Measurements from ENCODE around the gene FLII. TPM values are rescaled to one million over a fixed set of nuclear protein-coding genes. Genes with fewer than 3 reads are reported as not detected.
A peak's percentile ranks its signal among the peaks of the same experiment; 100 is the strongest.

Gene FLII
- total RNA-seq, 1 experiment from 2014 or later, result 298 TPM

- Histone ChIP-seq H2BK20ac (ENCODE audit: low read depth, low read length, poor library complexity, severe bottlenecking) (no peak overlapping the region), H3K4ac (ENCODE audit: low read depth, low read length) (no peak overlapping the region), H3K9ac (ENCODE audit: extremely low read depth, insufficient read length, low read length) (no peak overlapping the region), H2BK12ac (ENCODE audit: insufficient read length, low read depth, low read length) (no peak overlapping the region), H2AK5ac (ENCODE audit: insufficient read length, low read length) (no peak overlapping the region), H3K18ac (ENCODE audit: insufficient read length, low read depth, low read length) (no peak overlapping the region), H3K23me2 (ENCODE audit: insufficient read length, low read depth, low read length, poor library complexity, severe bottlenecking) (no peaks in the 10 kb centered on the region), H3T11ph (ENCODE audit: low read length) (no peak overlapping the region), H2BK120ac (ENCODE audit: low read depth, low read length, poor library complexity, severe bottlenecking) (no peak overlapping the region), H2BK5ac (ENCODE audit: insufficient read length, low read length) (no peak overlapping the region), H4K20me1 (ENCODE audit: control insufficient read depth, insufficient read depth, insufficient read length) (peaks cover 3% of the 10 kb centered on the region), H3K27me3 (ENCODE audit: insufficient read depth, low read length) (no peaks in the 10 kb centered on the region), H3K79me1 (ENCODE audit: insufficient read depth, low read depth, low read length, poor library complexity, severe bottlenecking) (no peaks in the 10 kb centered on the region), H3K4me1 (ENCODE audit: insufficient read depth, low read length) (no peaks in the 10 kb centered on the region), H3K79me2 (ENCODE audit: insufficient read depth, low read length) (no peaks in the 10 kb centered on the region), H3K4me2 (ENCODE audit: insufficient read depth, insufficient read length, low read length) (no peak overlapping the region), H2BK15ac (ENCODE audit: low read depth, low read length) (no peak overlapping the region), H3K23ac (ENCODE audit: insufficient read length, low read depth, low read length) (no peak overlapping the region), H3K14ac (ENCODE audit: insufficient read depth, low read length) (no peak overlapping the region), H4K91ac (ENCODE audit: insufficient read length, low read depth, low read length) (no peak overlapping the region), H4K8ac (replicated peaks; ENCODE audit: insufficient read length, low read depth, low read length) (no peak overlapping the region), H3K56ac (ENCODE audit: insufficient read length, low read depth, low read length) (no peak overlapping the region), H4K5ac (ENCODE audit: insufficient read length, low read depth, low read length) (no peak overlapping the region), H3K27ac (ENCODE audit: insufficient read length, low read depth, low read length) (no peak overlapping the region), H2AFZ (ENCODE audit: low read length) (no peak overlapping the region), H3K9me3 (ENCODE audit: control insufficient read depth, low read depth, low read length) (no peaks in the 10 kb centered on the region)
- H3K27ac Mint-ChIP-seq, result peak overlapping the region in 1 of 3 experiments; percentile 44; a peak in 1 of 7 replicates
- H3K4me3 Mint-ChIP-seq, result no peak overlapping the region
- no peaks in the 10 kb centered on the region for H3K9me3 Mint-ChIP-seq
- peaks cover 20 to 77% (median 67%) of the 10 kb centered on the region in 3 experiments for H3K36me3 Mint-ChIP-seq (ENCODE audit: insufficient read depth in 1 of 3, low read depth in 3 of 3)
- H3K27me3 Mint-ChIP-seq (ENCODE audit: low read depth), result no peaks in the 10 kb centered on the region
- H3K4me1 Mint-ChIP-seq, result peaks cover 0 to 8% of the 10 kb centered on the region in 2 experiments; a peak in 1 of 4 replicates
- TF ChIP-seq CTCF (conservative IDR thresholded peaks at IDR 0.05), result peak; percentile 25; the same call in 1 of the 3 replicates
- WGBS (ENCODE audit: extremely low coverage, insufficient read length, low lambda C conversion rate), result no CpG with 5 or more reads among the region's 28 CpGs
- peak; percentile 65 for DNase-seq
Measured at GRCh38 chr17:18241229-18241871, 17.2 kb downstream of the FLII start.
